Measurements from ENCODE around the gene FARP2. TPM values are rescaled to one million over a fixed set of nuclear protein-coding genes. Genes with fewer than 3 reads are reported as not detected.
A peak's percentile ranks its signal among the peaks of the same experiment; 100 is the strongest.

The FARP2 gene
- total RNA-seq, 1 donor from 2014 or later = 67.7 TPM

- peak overlapping the region; percentile 89 for H3K4me3 Mint-ChIP-seq (ENCODE audit: unreplicated experiment)
- no peaks in the 10 kb centered on the region for H3K36me3 Mint-ChIP-seq (ENCODE audit: unreplicated experiment)
- DNase-seq = no peak
- H3K9me3 Mint-ChIP-seq (ENCODE audit: unreplicated experiment) = peaks cover 8% of the 10 kb centered on the region
- peak overlapping the region; percentile 78 for H3K27ac Mint-ChIP-seq (ENCODE audit: unreplicated experiment)
- peaks cover 10% of the 10 kb centered on the region for H3K27me3 Mint-ChIP-seq (ENCODE audit: unreplicated experiment)
- no peak for TF ChIP-seq CTCF (IDR thresholded peaks at IDR 0.05; ENCODE audit: partially characterized antibody, unreplicated experiment)
- H3K4me1 Mint-ChIP-seq (ENCODE audit: low read depth, unreplicated experiment) = peaks cover 26% of the 10 kb centered on the region
Observed at GRCh38 chr2:241314226-241315092, 41.6 kb upstream of the FARP2 start.

- no peak for TF ChIP-seq CTCF (IDR thresholded peaks at IDR 0.05; ENCODE audit: partially characterized antibody, unreplicated experiment)
- peak within 1 kb of the TSS; percentile 97 for H3K4me3 Mint-ChIP-seq (ENCODE audit: unreplicated experiment)
- peaks cover 32% of the 10 kb centered on the region for H3K4me1 Mint-ChIP-seq (ENCODE audit: low read depth, unreplicated experiment)
Observed at GRCh38 chr2:241315093-241315878, 40.8 kb upstream of the FARP2 start, which contains the start of gene HDLBP. TSS of gene HDLBP (minus strand) at chr2:241315672. CDS start at chr2:241266869, 48,803 bp downstream.

GRCh38 chr2:241315879-241316631 is 40.0 kb upstream of the FARP2 start, which contains the start of gene SEPTIN2:
TSS of gene SEPTIN2 (plus strand) at chr2:241315925. CDS start at chr2:241324233, 8,308 bp downstream.
- no peaks in the 10 kb centered on the region for H3K36me3 Mint-ChIP-seq (ENCODE audit: unreplicated experiment)
- TF ChIP-seq CTCF (IDR thresholded peaks at IDR 0.05; ENCODE audit: partially characterized antibody, unreplicated experiment) = no peak
- H3K27ac Mint-ChIP-seq (ENCODE audit: unreplicated experiment) = peak within 1 kb of the TSS; percentile 100
- peak within 1 kb of the TSS; percentile 97 for H3K4me3 Mint-ChIP-seq (ENCODE audit: unreplicated experiment)
- H3K4me1 Mint-ChIP-seq (ENCODE audit: low read depth, unreplicated experiment) = peaks cover 35% of the 10 kb centered on the region
- peak; percentile 45 for DNase-seq
- peaks cover 8% of the 10 kb centered on the region for H3K9me3 Mint-ChIP-seq (ENCODE audit: unreplicated experiment)
- H3K27me3 Mint-ChIP-seq (ENCODE audit: unreplicated experiment) = peaks cover 10% of the 10 kb centered on the region

More at GRCh38 chr2:241315093-241315878, 40.8 kb upstream of the FARP2 start, which contains the start of gene HDLBP:
- no peaks in the 10 kb centered on the region for H3K36me3 Mint-ChIP-seq (ENCODE audit: unreplicated experiment)
- peaks cover 10% of the 10 kb centered on the region for H3K27me3 Mint-ChIP-seq (ENCODE audit: unreplicated experiment)
- peaks cover 8% of the 10 kb centered on the region for H3K9me3 Mint-ChIP-seq (ENCODE audit: unreplicated experiment)
- H3K27ac Mint-ChIP-seq (ENCODE audit: unreplicated experiment) = peak within 1 kb of the TSS; percentile 100
- peak; percentile 100 for DNase-seq

DNA sequence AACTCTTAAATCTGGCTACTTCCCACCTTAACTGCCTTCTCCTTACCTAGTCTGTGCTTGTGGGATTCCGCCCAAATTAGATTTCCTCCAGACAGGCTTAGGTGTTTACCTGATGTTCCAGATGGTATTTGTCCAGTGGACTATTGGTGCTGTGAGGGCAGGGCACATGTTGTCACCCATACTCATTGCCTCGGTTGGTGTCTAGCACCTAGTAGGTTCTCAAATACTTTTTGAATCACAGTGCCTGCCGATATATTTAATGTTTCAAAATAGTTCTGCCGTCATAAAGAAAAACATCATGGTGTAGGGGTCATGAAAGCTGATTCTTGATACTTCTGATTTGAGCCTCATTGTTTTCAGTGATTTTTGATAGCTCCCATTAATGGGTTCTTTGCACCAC is 39.3 kb upstream of the FARP2 start:
- Mint-ChIP-seq H3K4me1 (ENCODE audit: low read depth, unreplicated experiment) (peaks cover 38% of the 10 kb centered on the region), H3K36me3 (ENCODE audit: unreplicated experiment) (no peaks in the 10 kb centered on the region), H3K4me3 (ENCODE audit: unreplicated experiment) (peak overlapping the region; percentile 93), H3K9me3 (ENCODE audit: unreplicated experiment) (peaks cover 8% of the 10 kb centered on the region), H3K27ac (ENCODE audit: unreplicated experiment) (peak overlapping the region; percentile 97), H3K27me3 (ENCODE audit: unreplicated experiment) (peaks cover 10% of the 10 kb centered on the region)
- no peak for TF ChIP-seq CTCF (IDR thresholded peaks at IDR 0.05; ENCODE audit: partially characterized antibody, unreplicated experiment)
- no peak for DNase-seq
